ENCODE data around the gene ASCC1. TPM values are rescaled to one million over a fixed set of nuclear protein-coding genes. Genes with fewer than 3 reads are reported as not detected.

ASCC1 gene
- total and polyA plus RNA-seq, 2 donors (not counting 3 experiments of a cell fraction or from before 2014, with no cell fraction given): 16.0 to 24.9 TPM

DNA sequence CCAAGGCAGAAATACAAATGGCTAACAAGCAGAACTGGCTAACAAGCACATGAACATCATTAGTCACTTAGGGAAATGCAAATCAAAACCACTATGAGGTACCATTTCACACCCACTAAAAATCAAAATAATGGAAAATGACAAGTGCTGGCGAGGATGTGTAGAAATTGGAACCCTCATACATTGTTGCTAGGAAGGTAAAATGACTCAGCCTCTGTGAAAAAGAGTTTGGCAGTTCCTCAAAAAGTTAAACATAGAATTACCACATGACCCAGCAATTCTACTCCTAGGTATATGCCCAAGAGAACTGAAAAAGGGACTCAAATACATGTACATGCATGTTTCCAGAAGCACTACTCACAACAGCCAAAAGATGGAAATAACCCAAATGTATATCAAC is 53.1 kb downstream of the ASCC1 start:
- no peaks in the 10 kb centered on the region for H3K36me3 ChIP-seq (ENCODE audit: control insufficient read depth in 2 of 2, extremely low read depth in 1 of 2, insufficient read depth in 2 of 2, low read length in 2 of 2)
- peak; percentile 28 for DNase-seq (ENCODE audit: low read depth, low spot score)
- no peak overlapping the region for H3K9ac ChIP-seq (replicated peaks; ENCODE audit: extremely low read depth, insufficient read depth, low read length)
- no peak overlapping the region for H3K4me3 ChIP-seq (replicated peaks in 1 of 3; ENCODE audit: insufficient read depth in 1 of 3, low read depth in 1 of 3, low read length in 3 of 3)
- ChIA-PET POLR2A (no interaction called here), CTCF (no interaction called here)
- no TSS peak for BruUV-seq (replicated peaks)
- no peak for FAIRE-seq
- dilution Hi-C loops (cut with MboI; ENCODE audit: extremely low pct_ligation_motif_present, low sequenced_read_pairs) (no loop called here), intact Hi-C loops (cut with micrococcal nuclease) (no loop called here)
- H3K9me1 ChIP-seq (replicated peaks; ENCODE audit: control insufficient read depth, extremely low read depth, insufficient read depth, low read length): no peaks in the 10 kb centered on the region
- no peaks in the 10 kb centered on the region for H3K4me1 ChIP-seq (ENCODE audit: control insufficient read depth, extremely low read depth, insufficient read depth, low read length)
- H3K27ac ChIP-seq (ENCODE audit: insufficient read depth, low read depth, low read length): no peak overlapping the region
- peaks cover 2% of the 10 kb centered on the region for H4K20me1 ChIP-seq (replicated peaks; ENCODE audit: control insufficient read depth, extremely low read depth, insufficient read depth, low read length)
- peak; percentile 30 for TF ChIP-seq FOS (IDR thresholded peaks at IDR 0.05; ENCODE audit: borderline replicate concordance, insufficient read depth, low read length)
- TF ChIP-seq GATA2 (IDR thresholded peaks at IDR 0.05; ENCODE audit: insufficient read depth, insufficient read length, low read depth, low read length): no peak
- H3K27me3 ChIP-seq (ENCODE audit: control insufficient read depth in 2 of 2, insufficient read depth in 2 of 2, low read length in 2 of 2): no peaks in the 10 kb centered on the region
- H3K9me3 ChIP-seq (replicated peaks; ENCODE audit: control insufficient read depth, insufficient read depth, low read length): no peaks in the 10 kb centered on the region
- no peaks in the 10 kb centered on the region for H3K79me2 ChIP-seq (ENCODE audit: control insufficient read depth, insufficient read depth, low read length)
- H3K4me2 ChIP-seq (ENCODE audit: insufficient read depth, low read length): no peak overlapping the region
- H2AFZ ChIP-seq (ENCODE audit: low read depth, low read length): no peak overlapping the region

GRCh38 chr10:72158176-72158575 is 57.9 kb downstream of the ASCC1 start:
- no peak overlapping the region for H3K9ac ChIP-seq (replicated peaks; ENCODE audit: extremely low read depth, insufficient read depth, low read length)
- no TSS peak for BruUV-seq (replicated peaks)
- no peaks in the 10 kb centered on the region for H3K9me3 ChIP-seq (replicated peaks; ENCODE audit: control insufficient read depth, insufficient read depth, low read length)
- H3K79me2 ChIP-seq (ENCODE audit: control insufficient read depth, insufficient read depth, low read length): no peaks in the 10 kb centered on the region
- H3K9me1 ChIP-seq (replicated peaks; ENCODE audit: control insufficient read depth, extremely low read depth, insufficient read depth, low read length): no peaks in the 10 kb centered on the region
- TF ChIP-seq POLR2A (IDR thresholded peaks at IDR 0.05; ENCODE audit: low read depth, low read length): no peak
- no peak for TF ChIP-seq JUN (IDR thresholded peaks at IDR 0.05; ENCODE audit: borderline replicate concordance, insufficient read depth, insufficient read length, low read depth)
- TF ChIP-seq EZH2 (IDR thresholded peaks at IDR 0.05; ENCODE audit: borderline replicate concordance, low read depth, low read length, severe bottlenecking): no peak
- TF ChIP-seq, protein P1, sequence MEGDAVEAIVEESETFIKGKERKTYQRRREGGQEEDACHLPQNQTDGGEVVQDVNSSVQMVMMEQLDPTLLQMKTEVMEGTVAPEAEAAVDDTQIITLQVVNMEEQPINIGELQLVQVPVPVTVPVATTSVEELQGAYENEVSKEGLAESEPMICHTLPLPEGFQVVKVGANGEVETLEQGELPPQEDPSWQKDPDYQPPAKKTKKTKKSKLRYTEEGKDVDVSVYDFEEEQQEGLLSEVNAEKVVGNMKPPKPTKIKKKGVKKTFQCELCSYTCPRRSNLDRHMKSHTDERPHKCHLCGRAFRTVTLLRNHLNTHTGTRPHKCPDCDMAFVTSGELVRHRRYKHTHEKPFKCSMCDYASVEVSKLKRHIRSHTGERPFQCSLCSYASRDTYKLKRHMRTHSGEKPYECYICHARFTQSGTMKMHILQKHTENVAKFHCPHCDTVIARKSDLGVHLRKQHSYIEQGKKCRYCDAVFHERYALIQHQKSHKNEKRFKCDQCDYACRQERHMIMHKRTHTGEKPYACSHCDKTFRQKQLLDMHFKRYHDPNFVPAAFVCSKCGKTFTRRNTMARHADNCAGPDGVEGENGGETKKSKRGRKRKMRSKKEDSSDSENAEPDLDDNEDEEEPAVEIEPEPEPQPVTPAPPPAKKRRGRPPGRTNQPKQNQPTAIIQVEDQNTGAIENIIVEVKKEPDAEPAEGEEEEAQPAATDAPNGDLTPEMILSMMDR (IDR thresholded peaks at IDR 0.05; ENCODE audit: extremely low read depth in 1 of 2, insufficient read depth in 1 of 2, low read depth in 1 of 2, low read length in 2 of 2): no peak
- TF ChIP-seq MYC (IDR thresholded peaks at IDR 0.05; ENCODE audit: low read depth, low read length): no peak
- TF ChIP-seq GATA2 (IDR thresholded peaks at IDR 0.05; ENCODE audit: insufficient read depth, insufficient read length, low read depth, low read length): no peak
- no peak for TF ChIP-seq POLR2AphosphoS5 (IDR thresholded peaks at IDR 0.05; ENCODE audit: insufficient read depth, low read depth, low read length)
- TF ChIP-seq MAX (IDR thresholded peaks at IDR 0.05; ENCODE audit: insufficient read depth, insufficient read length): no peak
- no peak for TF ChIP-seq FOS (IDR thresholded peaks at IDR 0.05; ENCODE audit: borderline replicate concordance, insufficient read depth, low read length)
- FAIRE-seq (no peak), DNase-seq (ENCODE audit: low read depth, low spot score) (no peak)
- ChIA-PET POLR2A (no interaction called here), CTCF (interaction anchor here (1.2 to 2.0 kb wide), 4 partner anchors 11 to 110 kb away, joined by 3 to 8 read pairs (median 6); no protein-coding TSS in a partner anchor)
- H3K4me2 ChIP-seq (ENCODE audit: insufficient read depth, low read length): no peak overlapping the region
- H2AFZ ChIP-seq (ENCODE audit: low read depth, low read length): no peak overlapping the region
- H3K36me3 ChIP-seq (ENCODE audit: control insufficient read depth in 2 of 2, extremely low read depth in 1 of 2, insufficient read depth in 2 of 2, low read length in 2 of 2): no peaks in the 10 kb centered on the region
- H4K20me1 ChIP-seq (replicated peaks; ENCODE audit: control insufficient read depth, extremely low read depth, insufficient read depth, low read length): peaks cover 2% of the 10 kb centered on the region
- no peak overlapping the region for H3K27ac ChIP-seq (ENCODE audit: insufficient read depth, low read depth, low read length)
- H3K4me3 ChIP-seq (replicated peaks in 1 of 3; ENCODE audit: insufficient read depth in 1 of 3, low read depth in 1 of 3, low read length in 3 of 3): no peak overlapping the region
- dilution Hi-C loops (cut with MboI; ENCODE audit: extremely low pct_ligation_motif_present, low sequenced_read_pairs): no loop called here
- no peaks in the 10 kb centered on the region for H3K27me3 ChIP-seq (ENCODE audit: control insufficient read depth in 2 of 2, insufficient read depth in 2 of 2, low read length in 2 of 2)
- H3K4me1 ChIP-seq (ENCODE audit: control insufficient read depth, extremely low read depth, insufficient read depth, low read length): no peaks in the 10 kb centered on the region
- intact Hi-C loops (cut with micrococcal nuclease): no loop called here
